Endothelial cell of umbilical vein (primary cell): ENCODE results near the gene LRRC23. TPM values are rescaled to one million over a fixed set of nuclear protein-coding genes. Genes with fewer than 3 reads are reported as not detected.
"Not testable (repeated sequence)": the region's sequence is repeated elsewhere in the genome, so short reads cannot be mapped to it uniquely, and the experiment has no call there.

ENCODE experiments used
- BruUV-seq: library from RNA; stranded (reverse); fragments of 400-500 nt; replicated peaks from 2 replicates; lab custom pipeline; 2021; lab: Mats Ljungman, UMichigan
- CTCF ChIA-PET: fragments of 300-600, 350-600 bp; sonication (Branson Sonifier 250); formaldehyde crosslinking; loops from one replicate; lab custom pipeline; 2021; ENCODE audit warnings: antibody characterized with exemption, inconsistent platforms; lab: Charles Lee
- POLR2A ChIA-PET: fragments of 300-600, 350-600 bp; sonication (Branson Sonifier 250); formaldehyde crosslinking; loops from one replicate; lab custom pipeline; 2021; ENCODE audit warnings: antibody characterized with exemption, inconsistent platforms; lab: Charles Lee
- DNase-seq: peaks from one replicate; pipeline ENCODE4 v3.0.0-alpha.2; 2011; ENCODE audit warnings: low read depth, low spot score
- FAIRE-seq: peaks from 2 replicates; lab custom pipeline; 2011; peaks lifted over from hg19 to GRCh38; lab: Jason Lieb, UNC
- H2AFZ ChIP-seq: 2 replicates; pipeline ENCODE4 v1.6.0; 2012; ENCODE audit warnings: low read depth, low read length, control low read depth, inconsistent platforms
- H3K27ac ChIP-seq: 2 replicates; pipeline ENCODE4 v1.5.1; 2011; ENCODE audit warnings: low read depth, mild to moderate bottlenecking, control low read depth, low read length, moderate library complexity; ENCODE audit not compliant: insufficient read depth
- H3K27me3 ChIP-seq, 2 experiments: 2 replicates each; pipeline versions ENCODE4 v1.6.0 to v1.6.1; 2011; ENCODE audit warnings: low read length in 2 of 2, mixed read lengths in 1 of 2; ENCODE audit not compliant: control insufficient read depth in 2 of 2, insufficient read depth in 2 of 2
- H3K36me3 ChIP-seq, 2 experiments: 2 replicates in 1 of 2; 3 replicates in 1 of 2; pipeline ENCODE4 v1.5.1; 2011; ENCODE audit warnings: low read length in 2 of 2, mild to moderate bottlenecking in 1 of 2, moderate library complexity in 1 of 2; ENCODE audit not compliant: control insufficient read depth in 2 of 2, insufficient read depth in 2 of 2; ENCODE audit errors: extremely low read depth in 1 of 2
- H3K4me1 ChIP-seq: 3 replicates; pipeline ENCODE4 v1.5.1; 2011; ENCODE audit warnings: mild to moderate bottlenecking, low read length; ENCODE audit not compliant: control insufficient read depth, insufficient read depth; ENCODE audit errors: extremely low read depth
- H3K4me2 ChIP-seq: 2 replicates; pipeline ENCODE4 v1.6.1; 2011; ENCODE audit warnings: low read length, control low read depth, mixed read lengths; ENCODE audit not compliant: insufficient read depth
- H3K4me3 ChIP-seq, 3 experiments: fragments of 200-600 bp in 1 of 3; sonication (generic), shearing (Covaris generic) in 1 of 3; replicated peaks in 1 of 3; 2 replicates each; pipeline ENCODE4 v1.5.1; 2011 to 2016; ENCODE audit warnings: control low read depth in 3 of 3, low read length in 3 of 3, mild to moderate bottlenecking in 2 of 3, inconsistent platforms in 1 of 3, low read depth in 1 of 3, moderate library complexity in 1 of 3; ENCODE audit not compliant: insufficient read depth in 1 of 3
- H3K79me2 ChIP-seq: 2 replicates; pipeline ENCODE4 v1.6.0; 2012; ENCODE audit warnings: low read length, inconsistent platforms; ENCODE audit not compliant: control insufficient read depth, insufficient read depth
- H3K9ac ChIP-seq: replicated peaks from 2 replicates; pipeline ENCODE3; 2011; ENCODE audit warnings: low read length, control low read depth; ENCODE audit not compliant: insufficient read depth; ENCODE audit errors: extremely low read depth
- H3K9me1 ChIP-seq: replicated peaks from 3 replicates; pipeline ENCODE4 v1.6.0; 2011; ENCODE audit warnings: mild to moderate bottlenecking, low read length; ENCODE audit not compliant: control insufficient read depth, insufficient read depth; ENCODE audit errors: extremely low read depth
- H3K9me3 ChIP-seq: replicated peaks from 2 replicates; pipeline ENCODE4 v1.5.1; 2012; ENCODE audit warnings: low read length, inconsistent platforms; ENCODE audit not compliant: control insufficient read depth, insufficient read depth
- H4K20me1 ChIP-seq: replicated peaks from 2 replicates; pipeline ENCODE3; 2011; ENCODE audit warnings: mild to moderate bottlenecking, low read length; ENCODE audit not compliant: control insufficient read depth, insufficient read depth; ENCODE audit errors: extremely low read depth
- EZH2 ChIP-seq: IDR thresholded peaks from 2 replicates; pipeline ENCODE4 v1.6.1; 2012; ENCODE audit warnings: borderline replicate concordance, low read depth, mild to moderate bottlenecking, moderate library complexity, low read length, inconsistent platforms; ENCODE audit not compliant: severe bottlenecking
- GATA2 ChIP-seq: IDR thresholded peaks from 2 replicates; pipeline ENCODE4 v1.7.0; 2011; ENCODE audit warnings: low read depth, mild to moderate bottlenecking, moderate library complexity, mixed read lengths, low read length; ENCODE audit not compliant: insufficient read length, insufficient read depth
- JUN ChIP-seq: IDR thresholded peaks from 2 replicates; pipeline ENCODE4 v1.6.1; 2011; ENCODE audit warnings: borderline replicate concordance, low read depth; ENCODE audit not compliant: insufficient read length, insufficient read depth
- MYC ChIP-seq: IDR thresholded peaks from one replicate; pipeline ENCODE4 v1.6.1; 2011; ENCODE audit warnings: mild to moderate bottlenecking, low read depth, low read length
- POLR2A ChIP-seq: IDR thresholded peaks from 2 replicates; pipeline ENCODE4 v1.6.1; 2012; ENCODE audit warnings: low read depth, mild to moderate bottlenecking, control low read depth, low read length
- POLR2AphosphoS5 ChIP-seq: IDR thresholded peaks from 2 replicates; pipeline ENCODE4 v1.6.1; 2012; ENCODE audit warnings: low read depth, mild to moderate bottlenecking, control low read depth, low read length, moderate library complexity; ENCODE audit not compliant: insufficient read depth
- dilution Hi-C: fragments of 300-500 bp; cut with MboI; formaldehyde crosslinking; loops from one replicate; pipeline ENCODE4 v1.15.0; 2019; ENCODE audit warnings: low sequenced_read_pairs; ENCODE audit not compliant: extremely low pct_ligation_motif_present
- intact Hi-C: fragments of 100-400 bp; cut with micrococcal nuclease; formaldehyde crosslinking; loops from one replicate; pipeline ENCODE4 v1.10.0; 2022
- polyA plus RNA-seq, 4 experiments: library from polyadenylated mRNA; depleted of rRNA in 3 of 4; stranded (reverse) in 3 of 4; unstranded in 1 of 4; fragments of >200 nt; gene quantifications; 2 replicates each; pipeline versions ENCODE4 v1.2.1 to v1.2.3, GENCODE V29; 2011 to 2012; ENCODE audit warnings: missing spikeins in 1 of 4
- total RNA-seq: library from RNA; stranded (reverse); gene quantifications from 2 replicates; pipeline ENCODE4 v1.2.3, GENCODE V29; 2021

Gene LRRC23
- total and polyA plus RNA-seq, 2 donors (not counting 3 experiments of a cell fraction or from before 2014, with no cell fraction given): 3.1 to 3.5 TPM

DNA sequence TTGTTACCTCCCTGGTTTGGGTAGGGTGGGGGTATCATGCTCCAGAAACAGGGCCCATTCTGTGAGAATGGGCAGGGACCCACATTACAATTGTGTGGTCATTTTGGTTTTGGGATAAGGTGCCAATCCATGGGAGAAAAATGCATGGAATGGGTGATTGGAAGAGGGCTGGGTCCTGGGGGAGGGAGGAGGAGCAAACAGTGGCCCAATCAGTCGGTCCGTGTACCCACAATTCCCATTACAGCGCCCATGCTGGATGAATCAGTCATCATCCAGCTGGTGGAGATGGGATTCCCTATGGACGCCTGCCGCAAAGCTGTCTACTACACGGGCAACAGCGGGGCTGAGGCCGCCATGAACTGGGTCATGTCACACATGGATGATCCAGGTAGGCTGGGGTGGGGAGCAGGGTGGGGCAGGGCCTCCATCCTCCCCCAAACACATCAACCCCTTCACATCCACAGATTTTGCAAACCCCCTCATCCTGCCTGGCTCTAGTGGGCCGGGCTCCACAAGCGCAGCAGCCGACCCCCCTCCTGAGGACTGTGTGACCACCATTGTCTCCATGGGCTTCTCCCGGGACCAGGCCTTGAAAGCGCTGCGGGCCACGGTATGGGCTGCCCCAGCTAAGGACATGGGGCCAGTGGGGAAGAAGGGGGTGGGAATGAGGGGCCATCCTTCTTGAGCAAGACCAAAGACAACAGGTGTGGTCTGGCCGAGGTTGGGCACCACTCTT lies 40.9 kb upstream of the LRRC23 start:
- Histone ChIP-seq H3K4me2 (no peak overlapping the region), H3K27me3 (no peaks in the 10 kb centered on the region), H3K79me2 (peaks cover 14% of the 10 kb centered on the region), H4K20me1 (no peaks in the 10 kb centered on the region), H3K4me3 (no peak overlapping the region), H3K9ac (no peak overlapping the region), H2AFZ (no peak overlapping the region), H3K27ac (no peak overlapping the region), H3K36me3 (peaks cover 2 to 47% of the 10 kb centered on the region in 2 experiments), H3K9me1 (no peaks in the 10 kb centered on the region), H3K4me1 (peaks cover 12% of the 10 kb centered on the region), H3K9me3 (no peaks in the 10 kb centered on the region)
- no peak for FAIRE-seq
- TF ChIP-seq JUN (no peak), MYC (no peak), POLR2AphosphoS5 (no peak), POLR2A (no peak), GATA2 (no peak), EZH2 (no peak)
- dilution Hi-C loops: no loop called here
- no peak for DNase-seq
- CTCF ChIA-PET: interaction anchor here (1.0 to 1.2 kb wide), 2 partner anchors 9 kb away, joined by 3 to 4 read pairs; partner anchors contain the start of gene SPSB2
- intact Hi-C loops: no loop called here
- POLR2A ChIA-PET: interaction anchor here (1.8 kb wide), 1 partner anchor 11 kb away, joined by 5 read pairs; the partner anchor contains the start of gene USP5
- BruUV-seq: no TSS peak

DNA sequence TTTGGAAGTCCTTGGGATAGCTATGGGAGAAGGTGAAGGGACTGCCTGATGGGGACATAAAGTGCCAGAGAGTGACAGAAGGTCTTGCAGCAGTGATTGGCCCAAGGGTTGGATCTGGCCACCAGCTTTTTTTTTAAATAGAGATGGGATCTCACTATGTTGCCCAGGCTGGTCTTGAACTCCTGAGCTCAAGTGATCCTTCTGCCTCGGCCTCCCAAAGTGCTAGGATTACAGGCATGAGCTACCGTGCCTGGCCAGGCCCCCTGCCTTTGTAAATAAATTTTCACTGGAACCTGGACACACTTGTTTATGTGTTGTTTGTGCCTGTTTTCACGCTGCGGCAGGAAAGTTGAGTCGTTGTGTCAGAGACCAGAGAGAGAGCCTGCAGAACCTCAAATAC lies 39.3 kb upstream of the LRRC23 start:
- DNase-seq, H2AFZ ChIP-seq, BruUV-seq, H3K4me2 ChIP-seq, dilution Hi-C loops, H3K9me1 ChIP-seq, H3K9me3 ChIP-seq, H3K27ac ChIP-seq, H3K27me3 ChIP-seq, intact Hi-C loops, H4K20me1 ChIP-seq, H3K9ac ChIP-seq, H3K4me3 ChIP-seq, FAIRE-seq: not testable (repeated sequence)
- peaks cover 21% of the 10 kb centered on the region for H3K4me1 ChIP-seq
- H3K79me2 ChIP-seq: peaks cover 28% of the 10 kb centered on the region
- CTCF ChIA-PET: interaction anchor here (0.9 to 1.2 kb wide), 2 partner anchors 8 to 13 kb away, joined by 3 to 4 read pairs; partner anchors contain the start of genes SPSB2 and USP5
- POLR2A ChIA-PET: interaction anchor here (0.9 to 1.8 kb wide), 2 partner anchors 11 to 13 kb away, joined by 4 to 5 read pairs; partner anchors contain the start of gene USP5
- peaks cover 2 to 44% of the 10 kb centered on the region in 2 experiments for H3K36me3 ChIP-seq
